HK-2 (cell line): ENCODE measurements around the gene GAS2L1.
A peak's percentile ranks its signal among the peaks of the same experiment; 100 is the strongest.

Source experiments
- DNase-seq: peaks from one replicate; pipeline ENCODE4 v3.0.0-alpha.2; 2018; ENCODE audit not compliant: unreplicated experiment

The GAS2L1 gene

DNA sequence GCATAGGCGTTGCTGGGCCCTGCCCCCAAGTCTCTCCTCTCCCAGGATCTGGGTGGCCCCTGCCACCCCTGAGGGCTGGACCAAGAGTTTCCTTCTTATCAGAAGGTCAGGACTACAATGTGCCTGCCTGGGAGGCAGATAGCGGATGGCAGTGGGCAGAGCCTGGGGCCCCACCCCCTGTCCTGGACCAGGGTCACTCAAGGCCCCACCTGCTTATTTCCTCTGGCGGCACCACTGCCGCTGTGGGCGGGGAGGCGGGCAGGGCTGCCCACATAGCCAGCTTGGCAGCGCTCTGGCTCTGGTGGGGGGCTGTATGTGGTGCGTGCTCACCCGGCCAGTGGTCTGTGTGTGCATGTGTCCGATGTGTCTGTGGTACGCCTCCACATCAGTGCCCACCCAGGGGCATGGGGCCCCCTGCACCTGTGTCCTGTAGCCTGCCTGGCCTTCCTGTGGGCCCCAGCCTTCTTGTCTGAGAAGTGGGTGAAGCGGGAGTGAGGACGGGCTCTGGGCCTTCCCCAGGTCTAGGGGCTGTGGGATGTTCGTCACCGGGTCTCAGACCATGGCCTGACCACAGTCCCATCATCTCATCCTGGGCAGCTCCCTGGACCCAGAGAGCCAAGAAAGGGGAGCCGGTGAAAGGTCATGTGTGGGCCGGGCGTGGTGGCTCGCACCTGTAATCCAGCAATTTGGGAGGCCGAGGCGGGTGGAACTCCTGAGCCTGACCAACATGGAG is 3.0 kb downstream of the GAS2L1 start:
- no peak for DNase-seq

GRCh38 chr22:29310065-29310862 is 3.8 kb downstream of the GAS2L1 start:
- DNase-seq, result no peak

DNA sequence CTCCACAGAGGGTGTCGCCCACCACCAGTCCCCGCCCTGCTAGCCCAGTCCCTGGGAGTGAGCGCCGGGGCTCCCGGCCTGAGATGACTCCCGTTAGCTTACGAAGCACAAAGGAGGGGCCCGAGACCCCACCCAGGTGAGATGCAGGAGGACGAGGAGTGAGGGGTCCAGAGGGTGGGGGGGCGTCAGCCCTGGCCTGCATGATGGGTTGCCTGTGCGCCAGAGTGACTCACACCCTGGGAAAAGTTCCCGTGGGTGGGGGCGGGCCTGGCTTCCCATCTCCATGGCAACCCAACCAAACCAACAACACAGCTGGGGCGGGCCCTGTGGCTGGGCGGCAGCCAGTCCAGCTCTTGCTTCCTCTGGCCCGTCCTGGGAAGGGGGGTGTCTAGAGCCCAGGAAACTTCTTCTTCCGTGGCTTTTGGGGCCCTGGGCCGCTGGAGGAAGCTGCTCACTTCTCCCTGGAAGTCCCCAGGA is 4.5 kb downstream of the GAS2L1 start:
- DNase-seq, result peak; percentile 95

- DNase-seq, result no peak
Measured at GRCh38 chr22:29311464-29312217, 5.2 kb downstream of the GAS2L1 start.

GRCh38 chr22:29312218-29313125 is 6.0 kb downstream of the GAS2L1 start:
- DNase-seq, result no peak

DNA sequence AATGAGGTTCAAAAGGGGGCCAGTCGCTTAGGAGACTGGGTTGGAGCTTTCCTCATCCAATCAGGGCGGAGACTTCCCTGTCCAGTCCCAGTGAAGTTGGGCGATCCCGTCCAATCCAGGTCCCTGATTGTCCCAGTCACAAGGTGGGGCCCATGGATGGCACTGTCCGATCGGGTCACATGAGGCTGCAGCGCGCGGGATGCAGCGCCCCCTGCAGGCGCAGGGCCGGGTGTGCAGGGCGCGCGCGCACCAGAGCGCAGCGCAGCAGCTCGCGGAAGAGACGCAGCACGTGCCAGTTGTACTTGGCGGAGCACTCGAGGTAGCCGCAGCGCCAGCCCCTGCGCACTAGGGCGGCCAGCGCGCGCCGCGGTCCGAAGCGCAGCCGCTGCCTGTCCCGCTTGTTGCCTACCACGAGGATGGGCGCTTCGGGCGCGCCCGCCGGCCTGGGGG is 6.7 kb downstream of the GAS2L1 start:
- peak; percentile 71 for DNase-seq

- DNase-seq, result peak; percentile 14
Measured at GRCh38 chr22:29313576-29314466, 7.4 kb downstream of the GAS2L1 start.

DNA sequence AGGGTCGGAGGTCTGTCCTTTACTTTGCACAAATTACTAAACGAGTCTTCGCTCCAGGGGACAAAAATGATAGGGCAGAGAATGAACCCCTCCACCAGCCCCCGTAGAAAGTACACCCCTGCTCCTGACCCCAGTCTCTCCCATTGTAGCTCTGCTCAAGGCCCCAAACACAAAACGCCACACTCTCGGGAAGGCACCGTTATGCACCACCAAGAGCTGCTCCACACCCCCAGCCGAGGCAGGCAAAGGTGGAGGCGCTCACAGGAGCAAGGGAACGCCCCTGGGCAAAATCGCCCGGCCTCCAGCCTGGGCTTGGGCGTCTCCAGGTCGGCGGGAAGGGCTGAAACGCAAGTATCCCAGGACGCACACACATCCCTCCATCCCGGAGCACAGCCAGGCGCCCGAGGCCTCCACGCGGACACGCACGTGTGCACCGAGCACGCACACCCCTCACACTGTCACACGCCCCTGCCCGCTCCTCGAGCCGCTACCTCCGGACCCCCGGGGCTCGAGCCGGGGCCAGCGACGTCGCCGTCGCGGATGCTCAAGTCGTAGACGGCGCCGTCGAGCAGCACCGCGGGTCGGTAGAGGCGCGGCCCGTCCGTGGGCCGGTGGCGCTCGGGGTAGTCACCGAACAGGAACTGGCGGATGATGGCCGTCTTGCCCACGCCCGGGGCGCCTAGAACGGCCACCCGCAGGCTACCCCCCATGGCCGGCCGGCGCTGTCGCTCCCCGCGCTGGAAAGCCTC is 8.3 kb downstream of the GAS2L1 start:
- DNase-seq, result peak; percentile 16

DNA sequence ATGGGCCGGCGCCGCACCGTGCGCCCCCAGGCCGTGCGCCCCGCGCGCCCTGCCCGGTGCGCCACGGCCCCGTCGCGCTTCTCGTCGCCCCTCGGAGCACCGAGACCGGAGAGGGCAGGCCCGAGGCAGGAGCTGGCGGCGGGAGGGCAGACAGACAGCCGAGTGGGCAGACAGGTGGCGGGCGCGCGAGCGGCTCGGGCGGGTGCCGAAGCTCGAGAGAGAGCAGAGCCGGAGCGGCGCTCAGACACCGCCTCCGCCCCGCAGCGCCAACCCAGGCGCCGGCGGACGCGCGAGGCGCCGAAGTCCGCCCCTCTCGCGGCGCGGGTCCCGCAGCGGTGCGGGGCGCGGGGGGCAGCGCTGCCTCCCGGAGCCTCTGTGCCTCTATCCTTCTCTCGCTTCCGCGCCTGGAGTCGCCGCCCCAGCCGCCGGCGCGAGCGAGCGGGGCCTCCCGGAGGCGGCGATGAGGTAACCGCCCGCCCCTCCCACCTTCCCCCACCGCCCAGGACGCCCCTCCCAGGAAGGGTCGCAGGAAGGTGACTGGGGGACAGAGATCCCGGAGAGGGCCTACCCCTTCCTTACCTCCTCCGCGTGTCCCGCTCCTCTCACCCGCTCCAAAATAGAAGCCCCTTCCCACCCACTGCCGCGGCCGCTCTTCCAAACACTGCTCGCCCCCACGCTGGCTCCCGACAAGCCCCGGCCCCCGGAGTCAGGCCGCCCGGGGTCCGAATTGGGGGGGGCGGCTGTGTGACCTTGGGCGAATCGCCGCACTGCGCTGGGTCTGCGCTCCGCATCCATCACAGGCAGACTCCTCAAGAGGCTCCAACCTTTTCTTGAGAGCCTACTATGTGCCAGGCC is 9.1 kb downstream of the GAS2L1 start, which contains the start of gene RASL10A:
RASL10A (minus strand) TSS at position 412 of the 855 bp plus-strand sequence. CDS start 451 bp downstream, outside the sequence.
- no peak for DNase-seq

DNA sequence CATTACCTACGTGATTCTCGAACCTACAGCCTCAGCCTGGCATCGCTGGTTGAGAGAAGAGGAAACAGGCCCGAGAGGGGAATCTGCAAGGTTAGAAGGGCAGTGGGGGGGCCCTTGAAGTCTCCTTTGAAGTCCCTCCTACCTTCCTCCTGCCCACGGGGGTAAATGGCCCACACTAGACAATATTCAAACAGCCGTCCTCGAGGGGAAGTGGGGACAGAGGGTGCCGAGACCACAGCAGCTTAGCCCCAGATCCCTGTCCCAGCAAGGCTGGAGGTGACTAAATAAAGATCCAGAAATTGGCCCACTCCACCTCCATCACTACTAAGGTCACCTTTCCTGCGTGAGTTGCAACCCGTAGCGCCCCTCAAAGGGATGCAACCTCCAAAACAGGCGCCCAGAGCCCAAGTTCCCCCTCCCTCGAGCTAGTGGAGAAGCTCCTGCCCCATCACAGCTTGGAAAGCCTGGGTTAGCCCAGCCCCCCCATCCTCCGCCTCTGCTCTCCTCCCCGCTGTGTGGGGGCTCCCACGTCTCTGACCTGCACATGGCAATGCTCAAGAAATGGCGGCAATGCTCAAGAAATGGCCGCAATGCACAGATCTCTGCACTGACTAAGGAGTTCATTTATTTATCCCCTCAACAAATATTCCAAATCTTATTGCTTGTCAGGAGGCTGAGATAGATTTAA is 9.8 kb downstream of the GAS2L1 start:
- no peak for DNase-seq

- DNase-seq, result no peak
Measured at GRCh38 chr22:29317827-29318454, 11.5 kb downstream of the GAS2L1 start.

GRCh38 chr22:29319072-29319471 is 12.6 kb downstream of the GAS2L1 start:
- no peak for DNase-seq

GRCh38 chr22:29320546-29320945 is 14.1 kb downstream of the GAS2L1 start:
- no peak for DNase-seq

DNA sequence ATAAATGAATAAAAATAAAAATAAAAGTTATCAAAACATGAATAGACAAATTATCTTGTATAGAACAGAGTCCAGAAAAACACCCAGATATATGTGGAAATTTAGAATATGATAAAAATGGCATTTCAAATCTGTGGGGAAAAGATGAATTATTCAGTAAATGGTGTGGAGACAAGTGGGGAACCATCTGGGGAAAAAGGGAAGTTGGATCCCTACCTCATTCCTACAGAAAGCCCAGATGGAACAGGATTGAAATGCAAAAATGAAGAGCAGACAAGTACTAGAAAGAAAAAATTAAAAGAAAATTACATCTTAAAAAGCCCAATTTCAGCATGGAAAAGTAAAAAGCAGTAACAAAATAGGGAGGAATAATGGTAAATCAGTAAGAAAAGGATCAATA is 17.2 kb downstream of the GAS2L1 start:
- no peak for DNase-seq

DNA sequence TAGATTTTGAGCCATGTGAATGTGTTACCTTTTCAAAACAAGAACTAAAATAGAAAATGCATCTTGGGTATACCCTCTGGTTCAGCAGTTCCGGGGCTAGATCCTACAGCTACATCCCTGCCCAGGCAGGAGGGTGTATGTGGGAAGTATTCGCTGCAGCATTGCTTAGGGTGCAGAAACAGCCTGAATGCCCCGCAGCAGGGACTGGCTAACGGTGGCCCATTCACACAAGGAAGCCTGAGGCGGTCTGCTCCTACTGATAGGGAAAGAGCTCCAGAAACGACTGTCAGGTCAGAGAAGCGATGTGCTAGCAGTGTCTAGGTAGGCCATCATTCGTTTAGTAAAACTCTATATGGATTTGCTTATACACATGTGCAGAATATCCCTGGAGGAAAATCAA is 18.9 kb downstream of the GAS2L1 start:
- DNase-seq, result no peak

DNA sequence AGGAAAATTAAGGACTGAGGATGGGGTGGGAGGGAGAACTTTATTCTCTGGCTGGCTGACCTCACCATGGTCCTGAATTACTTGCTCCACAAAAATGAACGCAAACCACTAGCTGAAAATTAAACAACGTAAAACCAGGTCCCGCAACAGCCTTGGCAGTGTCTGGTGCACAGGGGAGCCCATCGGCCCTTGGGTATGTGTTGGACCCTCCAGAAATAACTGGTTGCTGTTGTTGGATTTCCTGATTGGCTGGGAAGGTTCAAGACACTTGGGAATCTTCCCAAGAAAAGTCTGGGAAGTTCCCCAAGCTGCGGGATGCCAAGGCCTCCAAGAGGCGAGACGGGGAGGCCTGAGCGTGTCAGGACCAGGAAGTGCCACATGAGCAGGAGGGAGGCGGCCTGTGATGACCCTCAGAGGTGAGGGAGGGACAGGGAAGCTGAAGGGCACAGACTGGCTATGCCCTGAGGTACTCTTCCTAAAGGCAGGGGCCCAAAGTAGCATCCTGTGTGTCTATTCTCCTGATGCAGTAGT is 19.4 kb downstream of the GAS2L1 start:
- no peak for DNase-seq

DNA sequence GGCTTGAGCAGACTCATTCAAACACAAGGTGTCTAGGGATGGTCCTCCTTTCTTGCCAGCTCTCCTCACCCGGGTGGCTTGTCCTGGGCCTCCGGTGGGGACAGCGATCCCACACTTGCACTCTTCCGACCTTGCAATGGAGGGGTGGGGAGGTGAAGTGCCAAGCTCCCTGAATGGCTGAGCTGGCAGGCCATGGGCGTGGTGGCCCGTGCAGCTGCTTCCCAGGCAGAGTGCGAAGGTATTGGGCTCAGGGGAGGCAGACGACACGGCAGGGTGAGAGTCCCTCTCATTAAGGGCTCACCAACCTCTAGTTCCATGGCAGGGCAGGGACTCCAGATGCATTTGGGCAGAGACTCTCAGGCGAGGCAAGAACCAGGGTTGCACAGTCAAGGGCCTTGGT is 20.0 kb downstream of the GAS2L1 start:
- DNase-seq, result no peak
